SKM-1 (cell line): ENCODE results near the gene FANCF.

Experiments
- DNase-seq: peaks from one replicate; lab custom pipeline; 2025; ENCODE audit not compliant: unreplicated experiment; lab: John Stamatoyannopoulos, UW

Gene FANCF

DNA sequence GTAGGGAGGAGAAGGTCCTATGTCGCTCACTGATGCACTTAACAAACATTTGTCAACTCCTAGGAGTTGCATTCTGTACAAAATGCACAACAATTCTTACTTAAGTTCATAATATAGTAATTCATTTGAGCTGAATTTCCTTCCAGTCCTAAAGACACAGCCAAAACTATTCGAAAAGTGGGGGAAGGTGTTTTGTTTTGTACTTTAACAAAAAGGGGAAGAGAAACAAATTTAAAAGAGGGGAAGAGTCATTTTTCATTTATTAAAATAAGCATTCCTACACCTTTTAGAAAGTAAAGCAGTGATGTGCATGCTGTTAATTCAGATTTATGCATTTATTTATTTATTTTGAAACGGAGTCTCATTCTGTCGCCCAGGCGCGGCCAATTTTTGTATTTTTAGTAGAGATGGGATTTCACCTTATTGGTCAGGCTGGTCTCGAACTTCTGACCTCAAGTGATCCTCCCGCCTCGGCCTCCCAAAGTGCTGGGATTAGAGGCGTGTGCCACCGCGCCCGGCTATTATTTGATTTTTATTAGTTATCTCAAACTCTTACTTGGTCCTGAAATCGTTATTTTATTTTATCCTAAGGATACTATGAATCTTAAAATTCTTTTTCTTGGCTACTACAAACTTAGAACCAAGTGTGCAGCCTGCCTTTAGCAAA is 1.1 kb upstream of the FANCF start:
- DNase-seq: no peak

DNA sequence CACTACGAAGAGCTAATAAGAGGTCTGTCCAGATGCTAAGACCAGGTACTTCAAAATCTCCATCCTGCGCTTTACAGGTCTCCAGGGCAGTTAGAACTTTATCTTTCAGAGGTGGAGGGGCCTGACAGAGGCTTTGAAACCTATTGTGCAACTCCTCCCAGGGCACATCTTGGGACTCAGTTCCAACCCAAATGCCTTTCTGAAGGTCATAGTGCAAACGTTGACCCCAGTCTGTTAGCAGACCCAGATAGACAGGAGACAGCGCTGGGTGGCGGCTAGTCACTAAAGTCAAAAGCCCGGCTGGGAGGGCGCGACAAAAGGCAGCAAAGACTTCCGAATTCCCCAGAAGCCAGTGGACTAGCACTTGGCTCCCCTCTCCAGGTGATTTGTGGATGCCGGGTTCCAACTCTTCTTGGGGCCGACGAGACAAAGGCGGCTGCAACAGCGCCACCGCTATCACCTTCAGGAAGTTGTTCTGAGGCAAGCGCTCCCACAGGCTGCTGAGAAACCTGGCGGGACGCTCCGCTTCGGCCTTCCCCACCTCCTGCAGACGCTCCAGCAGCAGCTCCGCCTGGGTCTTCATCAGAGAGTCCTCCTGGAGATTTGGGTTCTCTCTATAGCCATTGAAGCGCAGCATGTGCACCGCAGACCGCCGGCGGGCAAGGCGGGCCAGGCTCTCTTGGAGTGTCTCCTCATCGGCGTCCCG is 728 bp downstream of the FANCF start:
- DNase-seq: no peak

DNA sequence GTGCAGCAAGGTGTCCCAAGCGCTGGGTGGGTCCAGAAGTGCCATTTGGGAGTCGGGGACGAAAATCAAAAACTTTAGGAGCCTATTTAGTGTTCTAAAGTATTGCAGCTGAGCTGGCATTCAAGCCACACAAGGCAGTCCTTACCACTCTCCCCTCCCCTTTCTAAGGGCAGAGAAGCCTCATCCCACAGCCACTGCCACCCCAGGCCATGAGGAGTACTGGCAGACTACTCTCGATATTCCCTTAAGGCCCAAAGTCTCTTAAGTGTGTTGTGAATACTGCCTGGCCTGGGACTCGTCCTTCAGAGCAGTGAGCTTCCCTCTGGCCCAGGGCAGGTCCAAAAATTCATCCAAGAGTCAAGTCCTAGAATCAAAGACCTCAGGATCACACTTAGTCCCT is 7.8 kb downstream of the FANCF start:
- DNase-seq: no peak

DNA sequence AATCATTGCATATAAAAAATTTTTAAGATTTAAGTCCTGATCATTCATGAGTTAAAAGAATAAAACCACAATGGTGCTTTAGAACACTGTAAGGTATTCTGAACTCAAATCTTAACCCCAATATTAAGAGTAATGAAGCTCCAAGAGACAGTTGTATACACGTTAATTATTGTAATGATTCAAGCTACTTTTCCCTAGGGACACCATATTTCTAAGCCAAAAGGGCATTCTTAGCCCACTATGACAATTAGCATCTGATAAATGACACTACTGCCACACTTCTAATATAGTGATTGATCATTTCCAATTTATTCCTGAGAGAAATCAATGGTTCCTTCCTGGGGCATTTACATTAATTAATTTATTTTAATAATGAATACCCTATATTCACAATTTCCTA is 21.7 kb downstream of the FANCF start:
- DNase-seq: no peak

DNA sequence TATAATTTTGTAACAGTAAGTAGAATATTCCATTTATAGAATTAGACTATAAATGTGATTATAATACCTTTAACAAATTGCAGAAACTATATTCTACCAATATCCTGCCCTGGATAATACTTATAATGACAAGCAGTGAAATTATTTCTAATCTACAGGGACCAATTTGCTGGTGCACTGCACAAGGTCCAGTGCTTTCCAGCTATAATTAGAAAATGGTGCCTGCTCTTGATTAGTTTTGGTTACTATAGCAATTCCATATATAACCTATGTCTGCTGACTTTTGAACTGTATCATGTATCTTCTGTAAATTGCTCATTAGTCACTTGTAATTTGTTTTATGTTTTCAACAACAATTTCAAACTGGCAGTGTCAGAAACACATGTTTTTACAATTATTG is 23.1 kb downstream of the FANCF start:
- DNase-seq: no peak

DNA sequence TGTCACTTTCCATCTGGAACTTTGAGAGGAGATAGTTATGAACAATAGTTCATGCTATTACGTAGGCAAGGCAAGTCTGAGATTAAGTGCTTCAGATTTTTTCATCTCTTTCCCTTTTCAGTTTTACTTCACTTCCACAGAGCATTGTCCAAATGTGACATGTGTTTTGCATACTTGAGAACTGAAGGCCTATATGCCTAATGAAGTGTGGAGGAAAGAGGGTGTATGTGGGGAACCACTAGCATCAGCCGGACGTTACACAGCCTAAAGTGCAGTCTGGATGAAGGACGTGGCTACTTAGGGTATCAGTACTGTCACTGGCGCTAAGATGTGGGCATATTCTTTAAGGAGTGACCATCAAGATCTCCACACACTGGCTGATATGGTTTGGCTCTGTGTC is 26.2 kb downstream of the FANCF start:
- DNase-seq: no peak

DNA sequence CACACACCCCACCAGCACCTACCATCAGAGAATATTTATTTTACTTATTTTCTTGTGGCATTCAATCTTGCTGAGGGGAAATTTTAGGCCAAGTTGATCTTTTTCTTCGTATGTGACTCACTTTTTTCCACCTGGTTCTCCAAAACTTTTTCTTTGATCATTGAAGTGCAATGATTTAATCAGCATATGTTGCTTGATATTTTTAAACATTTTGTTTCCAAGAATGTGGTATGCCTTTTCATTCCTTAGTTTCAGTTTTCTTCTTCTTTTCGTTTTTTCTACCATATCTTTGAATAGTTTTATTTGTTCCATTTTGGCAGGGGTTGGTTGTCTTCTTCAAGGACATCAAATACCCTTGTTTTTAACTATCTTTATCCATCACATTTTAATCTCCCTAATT is 28.6 kb downstream of the FANCF start:
- DNase-seq: no peak

DNA sequence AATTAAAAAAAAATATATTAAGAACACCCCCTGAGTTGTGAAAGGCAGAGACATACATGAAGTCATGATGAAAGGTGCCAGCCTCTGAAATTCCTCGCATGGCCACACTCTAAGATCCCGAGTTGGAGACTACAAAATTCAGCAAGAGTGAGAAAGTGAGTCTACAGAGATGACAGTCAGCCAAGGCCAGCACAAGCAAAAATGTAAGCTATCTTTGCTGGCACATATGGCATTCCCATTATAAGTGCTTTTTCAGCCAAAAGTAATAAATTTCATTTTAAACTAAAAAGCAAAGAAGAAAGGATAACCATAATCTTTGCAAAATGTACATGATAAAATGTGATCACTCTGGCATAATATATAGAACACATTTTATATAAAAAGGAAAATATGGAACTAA is 40.6 kb downstream of the FANCF start:
- no peak for DNase-seq

DNA sequence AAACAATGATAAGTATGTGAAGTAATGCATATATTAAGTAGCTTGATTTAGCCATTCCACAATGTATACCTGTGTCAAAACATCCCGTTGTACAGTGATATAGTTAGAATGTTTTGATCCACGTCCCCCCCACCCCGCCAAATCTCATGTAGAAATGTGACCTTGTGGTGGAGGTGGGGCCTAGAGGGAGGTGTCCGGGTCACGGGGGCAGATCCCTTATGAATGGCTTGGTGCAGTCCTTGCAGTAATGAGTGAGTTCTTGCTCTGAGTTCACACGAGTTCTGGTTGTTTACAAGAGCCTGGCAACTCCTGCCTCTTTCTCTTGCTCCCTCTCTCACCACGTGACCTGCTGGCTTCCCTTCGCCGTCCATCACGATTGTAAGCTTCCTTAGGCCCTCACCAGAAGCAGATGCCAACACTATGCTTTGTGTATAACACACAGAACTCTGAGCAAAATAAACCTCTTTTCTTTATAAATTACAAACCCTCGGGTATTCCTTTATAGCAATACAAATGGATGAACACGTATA is 41.6 kb downstream of the FANCF start:
- DNase-seq: no peak

DNA sequence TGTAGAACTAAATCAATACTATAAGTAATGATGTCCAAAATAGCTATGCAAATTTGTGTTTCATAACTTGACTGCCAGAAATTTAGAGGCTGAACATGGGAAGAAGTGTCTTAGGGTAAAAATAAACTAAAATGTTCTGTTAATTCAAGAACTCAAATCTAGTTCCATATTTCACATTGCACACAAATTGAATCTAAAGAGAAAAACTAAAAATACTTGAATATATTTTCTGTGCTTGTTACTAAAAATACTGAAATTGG is 43.5 kb downstream of the FANCF start:
- no peak for DNase-seq

DNA sequence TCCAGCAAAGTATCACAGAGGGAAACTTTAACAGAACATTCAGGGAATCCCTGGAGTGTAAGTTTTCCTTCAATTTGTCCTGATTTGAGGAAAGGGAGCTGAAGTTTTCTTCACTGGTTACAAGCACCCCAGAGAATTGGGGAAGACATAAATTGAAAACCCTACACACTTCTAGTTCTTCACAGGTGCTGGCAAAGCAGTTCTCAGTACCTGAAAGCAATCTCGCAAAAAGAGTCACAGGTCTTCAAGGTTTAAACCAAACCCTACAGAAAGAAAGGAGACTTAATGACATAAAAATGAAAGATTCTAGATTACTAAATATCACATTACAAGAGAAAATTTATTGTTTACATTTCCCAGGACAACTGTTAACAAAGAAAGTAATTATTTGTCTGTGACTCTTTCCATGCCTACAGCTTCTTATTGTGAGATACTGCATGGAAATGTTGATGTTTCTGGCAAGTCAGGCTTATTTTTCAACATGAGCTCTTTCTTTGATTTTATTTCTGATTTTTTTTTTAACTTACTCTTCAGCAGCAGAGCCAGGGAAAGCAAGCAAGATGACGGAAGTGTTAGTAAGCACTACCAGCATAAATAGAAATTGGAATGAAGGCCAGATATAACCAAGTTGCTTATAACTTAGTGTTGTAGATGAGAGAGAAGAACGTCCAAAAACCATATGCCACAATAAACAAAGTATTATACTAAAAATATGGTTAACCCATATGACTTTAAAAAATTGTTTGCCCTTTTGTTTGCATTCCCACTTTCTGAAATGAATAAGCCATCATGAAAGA is 44.1 kb downstream of the FANCF start:
- no peak for DNase-seq

DNA sequence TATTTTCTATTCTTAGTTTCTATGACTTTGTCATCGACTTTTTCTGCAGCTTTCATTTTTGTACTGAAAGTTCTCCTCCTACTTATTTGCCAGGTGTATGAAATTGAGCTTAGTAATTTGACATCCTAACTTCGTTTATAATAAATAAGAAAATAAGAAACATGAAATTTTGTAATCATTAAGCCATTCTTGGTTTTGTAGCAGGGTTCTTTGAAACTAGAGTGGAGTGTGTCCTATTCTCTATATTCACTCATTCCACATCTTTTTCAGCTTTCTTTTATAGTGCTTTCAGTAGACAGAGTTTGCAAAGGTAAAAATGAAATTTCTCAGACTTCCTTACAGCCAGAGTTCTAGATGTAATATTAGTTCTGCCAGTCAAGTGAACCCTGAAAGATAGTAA is 47.8 kb downstream of the FANCF start:
- no peak for DNase-seq
